NCI-H1436 (cell line): Measurements from ENCODE around the gene MAML3.
A peak's percentile ranks its signal among the peaks of the same experiment; 100 is the strongest.

Experiments
- DNase-seq: peaks from one replicate; lab custom pipeline; 2025; lab: John Stamatoyannopoulos, UW

The MAML3 gene

GRCh38 chr4:139863531-139863930, 290.5 kb downstream of the MAML3 start:
- DNase-seq: no peak

GRCh38 chr4:139861471-139861870, 292.5 kb downstream of the MAML3 start:
- DNase-seq: no peak

GRCh38 chr4:139860435-139861024, 293.5 kb downstream of the MAML3 start:
- DNase-seq: no peak

DNA sequence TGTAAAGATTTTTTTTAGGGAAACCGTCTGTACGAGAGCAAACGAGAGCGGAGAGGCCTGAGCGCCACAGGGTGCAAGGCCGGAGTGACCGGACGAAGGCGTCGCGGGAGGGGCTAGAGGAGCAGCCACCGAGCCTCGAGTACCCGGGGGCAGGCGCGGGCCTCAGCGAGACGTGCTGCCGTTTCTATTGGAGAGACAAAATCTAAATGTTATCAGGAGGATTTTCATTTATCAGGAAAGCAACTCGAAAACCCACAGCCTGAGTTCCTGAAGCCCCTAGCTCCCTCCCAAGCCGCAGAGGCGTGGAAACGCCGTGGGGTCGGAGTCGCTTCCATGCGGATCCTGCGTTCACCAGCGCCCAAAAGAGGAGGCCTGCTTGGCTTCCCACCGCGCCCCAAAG, 294.1 kb downstream of the MAML3 start:
- DNase-seq: no peak

GRCh38 chr4:139858436-139859205, 295.4 kb downstream of the MAML3 start:
- no peak for DNase-seq

- DNase-seq: no peak
These were observed 296.0 kb downstream of the MAML3 start for GRCh38 chr4:139857977-139858376.

DNA sequence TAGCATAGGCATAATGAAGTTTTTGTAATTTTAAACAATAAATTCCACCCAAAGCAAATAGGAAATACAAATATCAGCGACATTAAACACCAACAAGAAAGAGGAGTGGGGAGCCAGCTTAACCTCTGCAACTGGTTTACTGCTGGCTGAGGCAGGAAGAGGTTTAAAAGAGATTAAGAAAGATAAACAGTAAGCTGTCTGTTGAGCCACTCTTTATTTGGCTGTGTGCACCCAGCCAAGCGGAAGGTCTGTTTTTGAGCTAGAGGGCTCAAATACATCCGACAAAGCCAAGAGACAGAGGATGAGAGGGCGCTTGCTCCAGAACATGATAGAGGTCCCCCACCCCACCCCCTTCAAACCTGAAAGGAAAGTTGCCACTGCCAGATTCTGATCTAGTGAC, 297.0 kb downstream of the MAML3 start:
- no peak for DNase-seq

GRCh38 chr4:139854668-139855403, 299.1 kb downstream of the MAML3 start:
- DNase-seq: no peak

DNA sequence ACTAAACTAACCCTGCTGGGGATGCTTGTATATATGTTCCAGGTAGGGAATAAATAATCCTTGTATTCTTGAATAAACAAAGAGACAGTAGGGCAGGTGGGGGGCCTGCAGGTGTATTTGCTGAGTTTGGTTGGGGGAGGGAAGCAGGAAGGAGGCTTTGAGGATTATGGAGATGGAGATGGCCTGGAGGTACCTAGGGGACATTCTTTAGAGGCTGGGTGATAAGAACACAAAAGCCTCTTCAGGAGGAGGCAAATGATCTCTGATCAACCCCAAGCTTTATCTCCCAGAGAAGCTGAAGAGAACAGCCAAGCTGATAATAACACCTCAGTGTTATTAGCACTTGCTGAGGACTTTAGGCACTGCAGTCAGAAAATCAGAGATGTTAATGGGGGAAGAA, 300.7 kb downstream of the MAML3 start:
- no peak for DNase-seq

DNA sequence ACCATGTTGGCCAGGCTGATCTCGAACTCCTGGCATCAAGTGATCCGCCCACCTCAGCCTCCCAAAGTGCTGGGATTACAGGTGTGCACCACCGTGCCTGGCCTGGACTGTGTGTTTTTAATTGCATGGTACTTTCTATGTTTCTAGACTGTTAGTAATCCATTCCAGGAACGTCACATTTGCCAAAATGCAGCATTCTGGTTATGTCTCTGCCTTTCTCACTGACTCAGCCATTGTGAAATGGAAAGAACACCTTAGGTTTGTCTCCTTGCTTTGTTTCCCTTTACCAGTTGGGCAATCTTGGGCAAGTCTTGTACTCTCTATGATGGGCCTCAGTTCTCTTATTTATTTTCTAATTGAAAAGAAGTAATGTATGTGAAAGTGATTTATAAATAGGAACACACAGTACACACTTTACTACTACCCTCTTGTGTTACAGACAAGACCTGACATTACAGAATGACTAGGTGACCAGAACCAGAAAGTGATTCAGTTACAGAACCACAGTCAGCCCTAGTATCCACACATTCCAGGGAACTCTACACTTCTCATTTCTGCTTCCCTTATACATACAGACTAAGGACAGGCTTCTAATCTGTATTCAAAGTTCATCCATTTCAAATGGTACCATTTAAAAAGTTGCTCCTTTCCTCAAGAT, 301.2 kb downstream of the MAML3 start:
- no peak for DNase-seq

DNA sequence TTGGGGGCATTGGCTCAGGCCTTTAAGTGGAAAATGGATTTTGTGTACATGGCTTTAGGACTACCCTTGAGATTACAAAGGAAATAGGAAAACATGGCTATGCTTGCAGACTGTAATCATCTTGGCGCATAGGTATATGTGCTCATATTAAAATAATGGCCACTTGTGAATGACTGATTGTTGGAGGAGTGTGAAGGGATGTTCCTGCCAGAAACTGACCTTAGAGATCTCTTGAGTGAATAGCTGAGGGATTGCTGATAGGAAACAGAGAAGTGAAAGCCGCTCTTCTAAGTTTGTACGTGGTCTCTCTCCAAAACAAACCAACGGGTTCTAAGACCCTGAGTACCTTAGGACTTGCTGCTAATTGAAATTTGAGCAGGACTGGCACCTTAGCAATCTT, 302.3 kb downstream of the MAML3 start:
- no peak for DNase-seq

DNA sequence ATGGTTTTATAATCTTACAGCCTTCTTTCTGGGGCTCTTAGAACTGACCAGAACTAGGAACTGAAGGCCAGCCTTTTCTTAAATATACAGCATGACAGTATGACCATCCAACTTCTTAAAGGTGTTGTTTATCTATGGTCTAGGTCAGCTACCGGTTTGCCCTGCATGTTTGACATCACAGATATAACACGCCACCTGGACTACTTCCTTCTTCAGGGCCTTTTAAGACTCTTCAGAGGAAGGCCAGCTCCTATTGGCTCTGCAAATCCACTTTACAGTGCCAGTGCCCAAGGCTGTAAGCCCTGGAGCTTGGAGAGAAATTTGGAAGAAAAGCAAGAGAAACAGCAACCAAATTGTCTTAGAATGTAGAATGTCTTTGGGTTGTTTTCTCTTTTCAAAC, 302.9 kb downstream of the MAML3 start:
- DNase-seq: no peak

DNA sequence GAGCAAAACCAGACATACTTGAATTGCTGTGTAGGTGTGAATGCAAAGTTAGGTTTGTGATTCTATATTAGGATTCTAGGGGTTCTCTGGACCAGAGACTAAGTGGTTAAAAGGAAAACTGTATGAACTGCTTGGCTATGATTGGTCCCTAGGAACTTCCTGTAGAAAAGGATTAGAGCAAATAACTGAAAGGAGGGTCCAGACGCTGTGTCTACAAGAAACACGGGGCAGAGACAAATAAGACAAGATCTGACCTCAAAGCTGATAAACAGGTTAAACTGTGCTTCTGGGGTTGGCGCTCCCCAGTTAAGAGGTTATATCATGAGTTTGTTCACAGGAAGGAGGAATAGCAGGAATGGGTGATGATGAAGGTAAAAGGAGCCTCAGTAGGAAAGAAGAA, 304.8 kb downstream of the MAML3 start:
- DNase-seq: peak; percentile 30

DNA sequence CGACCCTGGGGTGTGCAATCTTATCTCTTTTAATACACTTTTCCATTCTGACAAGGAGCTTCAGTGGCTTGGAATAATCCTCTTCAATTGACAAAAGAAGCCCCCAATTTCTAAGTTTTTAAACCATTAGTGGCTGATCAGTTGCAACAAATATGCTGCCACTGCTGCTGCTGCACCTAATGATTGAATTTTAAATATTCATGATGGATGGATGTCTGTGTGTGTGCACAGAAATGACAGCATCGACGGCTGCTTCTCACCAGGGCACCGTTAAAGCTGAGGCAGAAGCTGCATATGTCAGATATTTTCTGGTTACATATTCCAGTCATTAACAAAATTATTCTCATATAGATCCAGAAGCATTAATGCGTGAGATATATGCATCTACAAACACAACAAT, 306.0 kb downstream of the MAML3 start:
- no peak for DNase-seq

GRCh38 chr4:139847602-139848001, 306.4 kb downstream of the MAML3 start:
- DNase-seq: no peak

GRCh38 chr4:139846766-139847165, 307.2 kb downstream of the MAML3 start:
- no peak for DNase-seq

- no peak for DNase-seq
These were observed 308.4 kb downstream of the MAML3 start for GRCh38 chr4:139845453-139846093.

GRCh38 chr4:139844459-139845036, 309.4 kb downstream of the MAML3 start:
- DNase-seq: no peak

GRCh38 chr4:139844057-139844456, 309.9 kb downstream of the MAML3 start:
- no peak for DNase-seq

DNA sequence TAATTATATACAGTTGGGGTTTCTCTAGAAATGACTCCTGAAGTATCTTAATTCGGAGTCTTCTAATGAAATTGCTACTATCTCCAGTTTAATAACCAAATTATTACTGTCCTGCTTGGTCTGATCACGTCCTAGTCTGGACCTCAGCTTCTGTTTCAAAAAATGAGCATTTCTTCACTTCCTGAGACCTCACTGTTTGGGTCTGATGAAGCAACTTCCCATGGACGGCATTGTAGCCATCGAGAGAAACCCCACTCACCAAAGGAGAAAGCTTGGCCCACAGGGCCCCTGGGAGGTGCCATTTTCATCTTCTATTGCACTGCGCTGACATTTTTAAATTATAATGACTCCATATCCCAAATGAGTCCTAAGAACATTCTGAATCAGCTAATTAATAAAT, 310.3 kb downstream of the MAML3 start:
- DNase-seq: no peak

- DNase-seq: peak; percentile 34
These were observed 312.4 kb downstream of the MAML3 start for GRCh38 chr4:139841464-139842195.
